ENCODE data around the gene YY1. TPM values are rescaled to one million over a fixed set of nuclear protein-coding genes. Genes with fewer than 3 reads are reported as not detected.
A peak's percentile ranks its signal among the peaks of the same experiment; 100 is the strongest.
"Not testable (repeated sequence)": the region's sequence is repeated elsewhere in the genome, so short reads cannot be mapped to it uniquely, and the experiment has no call there.

Gene YY1
- total and polyA plus RNA-seq, 10 donors: 28.4 to 64.1 (median 56.9) TPM

GRCh38 chr14:100294963-100295330 is 56.0 kb downstream of the YY1 start:
- DNase-seq: peak; percentile 59
- no peak overlapping the region for H3K4me3 ChIP-seq
- H3K27me3 ChIP-seq (replicated peaks in 1 of 7): no peaks in the 10 kb centered on the region
- TF ChIP-seq POLR2AphosphoS5 (IDR thresholded peaks at IDR 0.05) (no peak), CTCF (IDR thresholded peaks at IDR 0.05 in 8 of 11, conservative IDR thresholded peaks at IDR 0.05 in 3 of 11) (no peak), POLR2A (IDR thresholded peaks at IDR 0.05) (no peak)
- peak overlapping the region in 1 of 8 donors; percentile 80 for H3K27ac ChIP-seq
- intact Hi-C loops (cut with DNase I; ENCODE audit: low total_unique reads): no loop called here
- H3K9me3 ChIP-seq: no peaks in the 10 kb centered on the region
- peaks cover 0 to 22% (median 10%) of the 10 kb centered on the region in 6 donors for H3K36me3 ChIP-seq
- H3K4me1 ChIP-seq: peaks cover 20 to 74% (median 45%) of the 10 kb centered on the region in 6 donors
- WGBS, 5 donors: 80 to 97% (median 88%) methylated on average over 2 of the region's 2 CpGs

GRCh38 chr14:100295376-100296105 is 56.6 kb downstream of the YY1 start:
- intact Hi-C loops (cut with DNase I; ENCODE audit: low total_unique reads): no loop called here
- TF ChIP-seq POLR2A (IDR thresholded peaks at IDR 0.05) (no peak), POLR2AphosphoS5 (IDR thresholded peaks at IDR 0.05) (no peak), CTCF (IDR thresholded peaks at IDR 0.05 in 8 of 11, conservative IDR thresholded peaks at IDR 0.05 in 3 of 11) (no peak)
- peak; percentile 66 for DNase-seq

GRCh38 chr14:100296106-100296651 is 57.2 kb downstream of the YY1 start:
- Histone ChIP-seq H3K27me3 (replicated peaks in 1 of 7) (no peaks in the 10 kb centered on the region), H3K9me3 (no peaks in the 10 kb centered on the region), H3K4me1 (peaks cover 15 to 62% (median 35%) of the 10 kb centered on the region in 6 donors), H3K27ac (peak overlapping the region in 5 of 8 donors; percentile 58 to 81 (median 66)), H3K36me3 (peaks cover 0 to 19% (median 9%) of the 10 kb centered on the region in 6 donors), H3K4me3 (no peak overlapping the region)
- DNase-seq: peak; percentile 44
- intact Hi-C loops (cut with DNase I; ENCODE audit: low total_unique reads): no loop called here
- no peak for TF ChIP-seq CTCF (IDR thresholded peaks at IDR 0.05 in 8 of 11, conservative IDR thresholded peaks at IDR 0.05 in 3 of 11)
- 70 to 83% (median 75%) methylated on average over 9 of the region's 9 CpGs for WGBS, 5 donors

More at GRCh38 chr14:100295376-100296105, 56.6 kb downstream of the YY1 start:
- Histone ChIP-seq H3K9me3 (no peaks in the 10 kb centered on the region), H3K27ac (peak overlapping the region in 3 of 8 donors; percentile 60 to 81 (median 80)), H3K4me3 (no peak overlapping the region), H3K4me1 (peaks cover 16 to 68% (median 41%) of the 10 kb centered on the region in 6 donors), H3K27me3 (replicated peaks in 1 of 7) (no peaks in the 10 kb centered on the region), H3K36me3 (peaks cover 0 to 22% (median 10%) of the 10 kb centered on the region in 6 donors)
- WGBS, 5 donors: 90 to 95% (median 93%) methylated on average over 12 to 16 of the region's 16 CpGs

DNA sequence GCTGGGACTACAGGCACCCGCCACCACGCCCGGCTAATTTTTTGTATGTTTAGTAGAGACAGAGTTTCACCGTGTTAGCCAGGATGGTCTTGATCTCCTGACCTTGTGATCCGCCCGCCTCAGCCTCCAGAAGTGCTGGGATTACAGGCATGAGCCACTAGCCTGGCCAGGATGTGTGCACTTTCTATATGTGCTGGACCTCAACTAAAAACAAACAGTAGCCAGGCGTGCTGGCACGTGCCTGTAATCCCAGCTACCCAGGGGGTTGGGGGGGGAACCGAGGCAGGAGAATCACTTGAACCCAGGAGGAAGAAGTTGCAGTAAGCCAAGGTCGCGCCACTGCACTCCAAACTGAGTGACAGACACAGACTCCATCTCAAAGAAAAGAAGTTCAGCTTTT is 57.8 kb downstream of the YY1 start:
- Histone ChIP-seq H3K27ac (peak overlapping the region in 7 of 8 donors; percentile 58 to 81 (median 66)), H3K36me3 (peaks cover 0 to 13% (median 7%) of the 10 kb centered on the region in 6 donors), H3K4me3 (peak overlapping the region in 1 of 8 donors; percentile 30), H3K4me1 (peaks cover 15 to 62% (median 35%) of the 10 kb centered on the region in 6 donors)
- H3K27me3 ChIP-seq (replicated peaks in 1 of 7); H3K9me3 ChIP-seq; intact Hi-C loops (cut with DNase I; ENCODE audit: low total_unique reads): not testable (repeated sequence)
- WGBS, 5 donors: 76 to 81% (median 79%) methylated on average over 11 of the region's 11 CpGs
- peak; percentile 70 for DNase-seq
